DMS79 (cell line): Measurements from ENCODE around the gene OLIG1.

Experiments
- DNase-seq: peaks from one replicate; lab custom pipeline; 2025; lab: John Stamatoyannopoulos, UW

The OLIG1 gene

DNA sequence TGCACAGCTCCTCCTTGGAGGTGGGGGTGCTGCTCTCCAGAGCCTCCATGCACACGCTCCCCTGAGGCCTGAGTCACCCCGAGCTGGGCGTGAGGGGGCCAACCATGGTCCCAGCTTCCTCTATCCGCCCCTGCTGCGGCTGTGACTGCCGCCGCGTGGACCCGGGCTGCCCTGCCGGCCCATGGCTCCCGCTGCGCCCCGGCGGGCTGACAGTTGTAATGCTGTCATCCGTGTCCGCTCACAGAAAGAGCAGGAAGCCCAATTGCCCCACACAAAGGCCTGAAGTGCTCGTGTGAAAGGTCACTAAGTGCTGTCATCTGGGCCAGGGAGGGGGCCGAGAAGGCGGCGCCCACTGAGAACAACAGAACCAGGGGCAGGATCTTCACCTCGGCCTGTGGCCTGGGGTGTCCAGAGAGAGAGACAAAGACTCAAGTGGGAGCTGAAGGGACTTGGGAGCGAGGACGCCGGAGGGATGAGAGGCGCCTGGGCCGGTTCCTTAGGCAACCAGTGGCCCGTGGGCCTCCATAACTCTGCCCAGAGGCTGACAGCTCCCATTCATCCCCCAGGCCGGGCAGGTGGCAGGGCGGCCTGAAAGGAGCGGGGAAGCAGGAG lies 31.5 kb downstream of the OLIG1 start:
- no peak for DNase-seq

DNA sequence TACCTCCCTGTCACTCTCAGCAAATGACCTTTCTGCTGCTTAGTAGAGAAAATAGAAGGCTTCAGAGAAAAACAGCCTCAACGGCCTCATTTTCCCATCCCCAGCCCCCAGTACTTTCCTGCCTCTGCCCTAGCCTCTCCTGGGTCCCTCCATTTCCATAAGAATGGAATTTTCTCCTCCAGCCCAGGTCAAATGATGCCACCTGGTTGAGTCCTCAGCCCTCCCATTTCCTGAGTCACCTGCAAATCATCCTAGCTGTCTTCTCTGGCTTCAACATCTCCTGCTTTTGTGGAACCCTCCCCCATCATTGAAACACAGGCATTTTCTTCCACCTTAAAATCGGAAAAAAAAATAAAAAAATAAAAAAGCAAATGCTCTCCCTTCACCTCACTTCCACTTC lies 35.1 kb downstream of the OLIG1 start:
- no peak for DNase-seq

DNA sequence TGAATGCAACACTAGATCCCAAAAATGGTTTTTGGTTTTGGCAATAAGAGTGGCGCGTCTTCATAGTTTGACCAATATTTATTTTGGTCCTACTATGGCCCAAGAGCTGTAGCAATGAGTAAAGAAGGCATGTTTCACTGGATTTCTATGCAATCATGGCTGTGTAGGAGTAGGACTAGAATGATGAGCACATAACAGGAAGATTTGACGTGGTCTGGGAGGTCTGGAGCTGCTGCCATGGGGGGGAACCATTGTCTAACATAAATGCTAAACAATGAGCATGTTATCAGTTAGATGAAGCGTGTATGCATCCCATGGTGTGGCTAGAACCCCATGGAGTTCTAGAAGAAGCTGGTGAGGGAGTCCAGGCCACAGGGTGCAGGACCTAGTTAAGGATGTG lies 38.3 kb downstream of the OLIG1 start:
- no peak for DNase-seq

DNA sequence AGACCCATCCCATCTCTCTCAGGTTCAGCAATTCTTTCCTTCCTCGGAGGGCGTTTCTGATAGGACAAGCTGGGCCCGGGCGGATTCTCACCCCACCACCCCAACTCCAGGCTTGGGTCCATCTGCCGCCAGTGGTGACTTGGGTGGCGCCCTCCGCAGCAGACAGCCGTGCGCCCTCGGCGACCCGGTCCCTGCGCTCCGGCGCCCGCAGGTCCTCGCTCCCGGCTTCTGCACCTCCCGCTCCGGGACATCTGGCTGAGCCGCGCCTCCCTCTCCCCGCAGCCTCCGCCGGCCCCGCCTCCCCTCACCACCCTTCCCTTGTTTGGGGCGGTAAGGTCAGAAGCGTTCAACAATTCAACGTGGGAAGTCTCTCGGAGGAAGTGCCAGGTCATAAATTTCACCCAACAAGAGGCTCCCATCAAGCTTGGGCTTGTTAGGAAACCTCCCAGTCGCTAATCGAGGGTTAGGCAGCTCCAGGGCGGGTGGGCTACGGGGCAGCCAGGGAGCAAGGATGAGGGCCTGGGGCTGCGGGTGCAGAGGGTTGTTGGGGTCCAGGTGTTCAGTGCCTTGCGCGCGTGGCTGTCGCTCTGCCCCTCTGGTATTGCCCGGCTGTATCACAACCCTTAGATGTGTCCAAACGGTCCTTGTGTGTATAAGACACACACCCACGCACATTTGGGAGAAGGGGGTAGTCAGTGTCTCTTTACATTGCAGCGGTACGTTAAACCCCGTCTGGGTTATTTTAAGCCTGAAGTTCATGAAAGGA lies 39.8 kb downstream of the OLIG1 start:
- no peak for DNase-seq

DNA sequence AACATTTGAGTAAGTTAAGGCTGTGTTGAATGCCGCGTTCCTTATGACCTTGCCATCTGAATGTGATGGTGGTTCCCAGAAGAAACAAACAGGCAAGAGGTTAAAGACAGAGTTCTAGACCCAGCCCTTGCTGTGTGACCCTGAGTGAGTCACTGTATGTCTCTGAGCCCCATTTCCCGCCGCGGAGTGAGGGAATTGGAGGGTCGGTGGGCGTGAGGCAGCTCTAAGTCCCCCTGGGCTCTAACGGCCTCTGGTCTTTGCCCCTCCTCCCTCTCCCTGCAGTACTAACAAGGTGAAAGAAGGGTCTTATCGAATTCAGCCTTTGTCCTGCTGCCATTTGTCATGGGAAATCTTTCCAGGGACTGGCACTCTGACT lies 40.4 kb downstream of the OLIG1 start:
- no peak for DNase-seq

DNA sequence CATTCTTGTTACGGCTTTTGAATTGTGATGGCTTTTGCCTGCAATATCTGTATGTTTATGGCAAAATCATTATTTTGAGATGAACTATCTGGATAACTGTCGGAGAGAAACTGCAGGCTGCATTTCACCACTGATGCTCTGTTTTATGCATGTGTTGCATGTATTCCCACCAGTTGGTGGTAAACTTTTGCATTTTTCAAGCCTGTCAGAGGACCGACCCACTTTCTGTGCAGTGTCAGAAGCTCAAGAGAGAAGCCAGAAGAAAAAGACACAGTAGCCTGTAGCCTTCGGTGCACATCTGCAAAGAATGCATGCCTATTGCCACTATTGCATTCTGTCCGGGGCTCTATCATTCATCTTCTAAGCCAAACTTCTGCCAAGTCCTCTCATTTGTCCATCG lies 41.6 kb downstream of the OLIG1 start:
- DNase-seq, result no peak

DNA sequence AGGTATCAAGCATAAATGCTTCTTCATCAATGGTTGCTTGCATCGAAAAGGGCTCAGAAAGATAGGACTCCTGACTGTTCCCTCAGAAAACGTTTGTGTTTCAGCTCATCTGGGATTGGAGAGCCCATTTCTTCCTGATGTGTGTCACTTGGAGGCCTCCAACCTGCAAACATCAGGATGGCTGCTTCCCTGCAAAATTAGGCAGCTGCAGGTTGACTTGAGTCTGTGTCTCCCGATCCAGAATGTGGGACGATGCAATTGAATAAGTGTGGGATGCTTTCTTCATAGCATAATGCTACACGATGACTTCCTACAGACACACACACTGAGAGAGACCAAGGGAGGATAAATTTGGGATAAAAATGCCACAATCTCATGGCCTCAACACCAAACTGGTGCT lies 42.2 kb downstream of the OLIG1 start:
- DNase-seq, result no peak

DNA sequence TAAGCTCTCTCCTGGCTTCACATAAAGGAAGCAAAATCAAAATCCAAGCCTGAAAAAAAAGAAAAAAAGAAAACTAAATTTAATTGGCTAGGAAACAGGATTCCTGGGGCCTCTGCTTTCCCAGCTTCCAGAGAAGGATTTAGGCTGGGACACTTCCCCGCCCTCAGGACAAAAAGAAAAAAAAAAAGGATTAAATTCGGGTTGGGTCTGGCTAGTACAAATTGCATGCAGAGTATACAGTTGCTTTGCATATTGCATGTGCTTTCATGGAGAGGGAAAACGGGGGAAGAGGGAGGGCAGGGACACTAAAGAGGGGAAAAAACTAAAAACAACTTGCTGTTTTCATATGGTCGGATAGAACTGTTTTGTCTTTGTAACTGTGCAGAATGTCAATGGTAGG lies 42.7 kb downstream of the OLIG1 start:
- no peak for DNase-seq

DNA sequence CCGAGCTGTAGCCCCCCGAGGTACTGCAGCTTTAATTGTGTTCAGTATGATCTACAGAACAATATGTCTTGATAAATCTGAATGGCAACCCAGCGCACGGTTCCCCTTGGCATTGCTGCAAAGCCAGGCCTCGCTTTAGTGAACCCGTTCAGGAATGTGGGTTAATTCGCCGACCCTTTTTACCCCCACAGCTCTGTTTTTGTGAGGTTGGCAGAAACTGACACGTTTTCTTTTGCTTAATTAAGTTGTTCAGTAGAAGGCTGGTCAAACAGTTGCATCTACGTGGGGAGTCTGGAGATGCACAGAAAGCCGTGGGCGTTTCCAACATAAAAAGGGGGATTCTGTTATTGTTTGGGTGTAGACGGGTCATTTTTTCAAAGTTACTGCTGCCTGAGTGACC lies 43.2 kb downstream of the OLIG1 start:
- no peak for DNase-seq

DNA sequence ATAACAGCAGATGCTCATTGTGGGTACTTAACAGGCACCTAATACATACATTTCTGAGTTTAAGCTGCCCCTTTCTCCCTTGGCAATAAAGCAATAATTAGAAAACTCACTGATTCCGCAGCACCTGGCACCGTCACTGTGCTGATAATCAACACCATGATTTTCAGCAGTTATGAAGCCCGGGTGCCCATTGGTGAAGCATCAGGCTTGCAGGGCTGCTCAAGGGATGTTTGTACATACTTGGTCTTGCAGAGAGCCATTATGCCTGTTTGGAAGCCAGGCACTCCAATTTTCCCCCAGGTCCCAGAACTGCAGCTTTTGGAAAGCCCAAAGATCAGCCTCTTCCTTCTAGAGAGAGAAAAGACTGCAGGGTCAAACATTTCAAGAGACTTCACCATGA lies 44.3 kb downstream of the OLIG1 start:
- no peak for DNase-seq

DNA sequence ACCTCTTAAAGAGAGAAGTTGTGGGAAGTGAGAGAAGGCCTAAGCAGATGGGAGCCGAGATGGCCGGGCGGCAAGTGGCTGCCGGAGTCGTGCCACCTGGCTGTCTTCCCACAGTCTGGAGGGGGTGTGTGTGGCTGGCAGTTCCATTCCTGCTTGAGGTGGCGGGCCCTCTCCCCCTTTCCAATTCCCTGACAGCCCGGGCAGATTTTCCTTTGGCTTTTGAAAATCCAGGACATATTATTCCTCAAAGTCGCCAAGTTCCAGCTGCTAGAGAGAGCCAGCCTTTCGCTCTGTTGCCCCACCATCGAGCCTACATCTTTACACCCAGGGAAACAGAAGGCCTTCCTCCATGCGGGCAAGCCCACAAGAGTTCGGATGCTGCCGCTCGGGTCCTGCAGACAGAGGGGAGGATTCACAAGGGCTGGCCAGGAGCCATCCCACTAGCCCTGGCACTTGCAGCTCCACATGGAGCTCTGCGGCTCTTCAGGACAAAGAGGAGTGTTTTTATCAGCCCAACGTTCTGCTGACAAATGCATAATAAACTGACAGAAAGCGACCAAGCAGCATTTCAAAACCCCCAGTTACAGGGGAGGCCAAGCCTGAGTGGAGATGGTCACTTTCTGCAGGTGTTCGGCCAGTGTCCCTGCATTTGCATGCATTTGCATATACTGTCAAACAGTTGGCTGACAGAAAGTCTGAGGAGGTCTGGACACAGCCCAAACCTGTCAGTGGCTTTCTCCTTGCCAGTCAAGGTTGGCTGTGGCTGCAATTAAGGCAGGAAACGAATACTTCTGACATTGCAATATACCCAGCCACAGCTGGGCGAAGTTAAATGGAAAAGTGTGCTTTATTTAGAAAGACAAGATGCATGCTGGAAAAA lies 45.9 kb downstream of the OLIG1 start:
- DNase-seq, result no peak

DNA sequence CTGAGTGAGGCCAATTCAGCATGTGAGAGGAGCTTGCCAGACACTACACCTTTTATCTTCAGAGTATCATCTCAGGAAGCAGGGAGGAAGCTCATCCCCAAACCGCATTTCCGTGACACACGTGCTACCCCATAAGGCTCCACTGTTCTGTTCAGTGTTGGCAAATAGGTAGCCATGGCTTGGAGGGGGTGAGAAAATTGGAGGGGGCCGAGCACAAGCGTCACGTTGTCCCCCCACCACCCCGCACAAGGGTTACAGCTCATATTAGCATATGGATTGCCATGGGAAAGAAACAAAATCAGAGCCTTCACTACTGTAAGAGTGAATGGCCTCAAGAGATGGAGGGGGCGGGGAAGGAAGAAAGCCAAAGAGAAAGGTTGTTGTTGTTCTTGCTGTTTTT lies 46.7 kb downstream of the OLIG1 start:
- no peak for DNase-seq

DNA sequence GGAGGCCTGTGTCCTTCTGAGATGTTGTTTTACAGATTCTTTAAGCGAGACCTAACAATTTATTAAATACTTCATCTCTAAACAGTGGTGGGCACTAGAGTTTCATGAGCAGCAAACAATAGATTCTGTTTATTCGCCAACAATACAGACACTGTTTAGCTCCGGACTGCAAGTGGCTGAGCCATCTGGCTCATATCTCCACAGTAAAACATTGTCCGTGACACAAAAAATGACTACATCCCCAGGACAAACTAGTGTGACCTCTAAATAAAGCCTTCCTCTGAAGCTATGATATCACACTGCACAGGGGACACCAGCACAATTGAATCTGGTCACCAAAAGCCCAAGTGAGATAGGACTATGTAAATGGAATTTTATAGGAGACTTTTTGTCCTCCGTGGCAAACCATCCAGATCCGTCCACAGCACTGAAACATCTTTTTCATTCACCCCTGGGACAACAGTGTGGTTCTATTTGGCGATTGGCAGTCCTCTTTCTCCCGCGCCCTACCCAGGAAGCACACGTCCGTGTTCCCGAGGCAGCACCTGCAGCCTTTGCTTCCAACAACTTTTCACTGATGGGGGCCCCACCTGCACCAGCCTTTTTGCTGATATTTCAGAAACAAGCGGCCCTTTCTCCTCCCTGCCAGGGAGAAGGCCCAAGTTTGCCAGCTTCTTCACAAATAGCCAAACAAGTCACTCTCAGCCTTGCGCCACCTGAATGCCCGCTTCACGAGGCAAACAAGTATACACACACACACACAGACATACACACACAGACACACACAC lies 47.4 kb downstream of the OLIG1 start:
- DNase-seq, result no peak
